Peyer's patch (tissue), 4 donors: ENCODE data around the gene SF3A2. TPM values are rescaled to one million over a fixed set of nuclear protein-coding genes. Genes with fewer than 3 reads are reported as not detected.
A peak's percentile ranks its signal among the peaks of the same experiment; 100 is the strongest.
"Not testable (repeated sequence)": the region's sequence is repeated elsewhere in the genome, so short reads cannot be mapped to it uniquely, and the experiment has no call there.

ENCODE experiments used
- DNase-seq, 3 donors: peaks; one replicate each; pipeline ENCODE4 v3.0.0-alpha.2; 2017 to 2019
- H3K27ac ChIP-seq, 4 donors: fragments of 200-600 bp; sonication (generic); one replicate each; pipeline ENCODE4 v1.5.1; 2016 to 2019
- H3K27me3 ChIP-seq, 2 donors: fragments of 200-600 bp; sonication (generic); one replicate each; pipeline ENCODE4 v1.5.1; 2019
- H3K36me3 ChIP-seq, 3 donors: fragments of 200-600 bp; sonication (generic); one replicate each; pipeline ENCODE4 v1.5.1; 2016 to 2019
- H3K4me1 ChIP-seq, 4 donors: fragments of 200-600 bp; sonication (generic); one replicate each; pipeline ENCODE4 v1.5.1; 2016 to 2019
- H3K4me3 ChIP-seq, 4 donors: fragments of 200-600 bp; sonication (generic); 1 replicate in 3 of 4; 2 replicates in 1 of 4; pipeline ENCODE4 v1.5.1; 2016 to 2019; ENCODE audit warnings: mild to moderate bottlenecking in 1 of 4
- H3K9me3 ChIP-seq, 4 donors: fragments of 200-600 bp; sonication (generic); one replicate each; pipeline ENCODE4 v1.5.1; 2016 to 2019; ENCODE audit warnings: mild to moderate bottlenecking in 1 of 4
- POLR2A ChIP-seq, 2 donors: fragments of 450-650 bp; IDR thresholded peaks; one replicate each; pipeline ENCODE4 v1.5.1; 2017; ENCODE audit warnings: antibody characterized with exemption in 2 of 2, mild to moderate bottlenecking in 2 of 2, moderate library complexity in 2 of 2
- total RNA-seq, 4 donors: library from RNA; depleted of rRNA; stranded (reverse); fragments of >200 nt; gene quantifications; one replicate each; pipeline ENCODE4 v1.1.0, GENCODE V29; 2016
- TF ChIP-seq, protein P1 (sequence below), 6 experiments: fragments of 450-650 bp in 4 of 6; fragments of 200-600 bp in 2 of 6; sonication (generic) in 1 of 6; IDR thresholded peaks; one replicate each; pipeline ENCODE4 v1.5.1; 2017 to 2019; ENCODE audit warnings: antibody characterized with exemption in 6 of 6, mild to moderate bottlenecking in 3 of 6, moderate library complexity in 1 of 6

Gene SF3A2
- total RNA-seq, 4 donors from 2014 or later = 38.7 to 133 (median 72.3) TPM

- H3K27me3 ChIP-seq = no peaks in the 10 kb centered on the region
- peak overlapping the region in 1 of 4 donors; percentile 19 for H3K4me3 ChIP-seq
- H3K27ac ChIP-seq = peak overlapping the region in 2 of 4 donors; percentile 55 to 66
- H3K36me3 ChIP-seq = no peaks in the 10 kb centered on the region
- peak in 2 of 3 donors; percentile 80 to 88 for DNase-seq
- no peak for TF ChIP-seq POLR2A (IDR thresholded peaks at IDR 0.05)
- TF ChIP-seq, protein P1, sequence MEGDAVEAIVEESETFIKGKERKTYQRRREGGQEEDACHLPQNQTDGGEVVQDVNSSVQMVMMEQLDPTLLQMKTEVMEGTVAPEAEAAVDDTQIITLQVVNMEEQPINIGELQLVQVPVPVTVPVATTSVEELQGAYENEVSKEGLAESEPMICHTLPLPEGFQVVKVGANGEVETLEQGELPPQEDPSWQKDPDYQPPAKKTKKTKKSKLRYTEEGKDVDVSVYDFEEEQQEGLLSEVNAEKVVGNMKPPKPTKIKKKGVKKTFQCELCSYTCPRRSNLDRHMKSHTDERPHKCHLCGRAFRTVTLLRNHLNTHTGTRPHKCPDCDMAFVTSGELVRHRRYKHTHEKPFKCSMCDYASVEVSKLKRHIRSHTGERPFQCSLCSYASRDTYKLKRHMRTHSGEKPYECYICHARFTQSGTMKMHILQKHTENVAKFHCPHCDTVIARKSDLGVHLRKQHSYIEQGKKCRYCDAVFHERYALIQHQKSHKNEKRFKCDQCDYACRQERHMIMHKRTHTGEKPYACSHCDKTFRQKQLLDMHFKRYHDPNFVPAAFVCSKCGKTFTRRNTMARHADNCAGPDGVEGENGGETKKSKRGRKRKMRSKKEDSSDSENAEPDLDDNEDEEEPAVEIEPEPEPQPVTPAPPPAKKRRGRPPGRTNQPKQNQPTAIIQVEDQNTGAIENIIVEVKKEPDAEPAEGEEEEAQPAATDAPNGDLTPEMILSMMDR (IDR thresholded peaks at IDR 0.05) = no peak
- no peaks in the 10 kb centered on the region for H3K9me3 ChIP-seq
- H3K4me1 ChIP-seq = peaks cover 4 to 41% (median 18%) of the 10 kb centered on the region in 4 donors
Measured at GRCh38 chr19:2278459-2279158, 42.0 kb downstream of the SF3A2 start.

DNA sequence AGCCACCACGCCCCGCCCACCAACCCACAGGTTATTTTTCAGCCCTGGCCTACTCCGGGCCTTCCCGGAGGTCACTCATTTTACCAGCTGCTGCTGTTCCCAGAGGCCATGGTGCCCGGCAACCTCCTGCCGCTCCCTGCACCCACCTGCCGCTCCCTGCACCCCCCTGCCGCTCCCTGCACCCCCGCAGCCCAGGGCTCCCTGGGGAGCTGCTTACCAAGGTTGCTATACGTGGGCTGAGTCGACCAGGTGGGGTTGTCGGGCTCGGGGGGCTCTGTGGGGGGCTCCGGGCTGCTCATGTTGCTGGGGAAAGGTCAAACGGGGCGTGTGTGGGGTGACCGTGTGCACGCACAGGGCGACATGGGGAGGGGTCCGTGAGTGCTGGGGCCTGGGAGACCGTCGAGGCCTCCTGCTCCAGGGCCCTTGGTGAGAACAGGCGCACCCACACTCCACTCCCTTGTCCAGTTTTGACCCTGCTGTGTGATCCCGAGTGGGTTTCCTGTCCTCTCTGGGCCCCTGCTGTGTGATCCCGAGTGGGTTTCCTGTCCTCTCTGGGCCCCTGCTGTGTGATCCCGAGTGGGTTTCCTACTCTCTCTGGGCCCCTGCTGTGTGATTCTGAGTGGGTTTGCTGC, 44.1 kb downstream of the SF3A2 start:
- H3K4me1 ChIP-seq = peaks cover 0 to 24% (median 8%) of the 10 kb centered on the region in 4 donors
- H3K4me3 ChIP-seq = no peak overlapping the region
- H3K36me3 ChIP-seq = no peaks in the 10 kb centered on the region
- no peaks in the 10 kb centered on the region for H3K27me3 ChIP-seq
- TF ChIP-seq, protein P1 (IDR thresholded peaks at IDR 0.05) = no peak
- no peak for TF ChIP-seq POLR2A (IDR thresholded peaks at IDR 0.05)
- no peak overlapping the region for H3K27ac ChIP-seq
- H3K9me3 ChIP-seq = no peaks in the 10 kb centered on the region
- DNase-seq = no peak

- Histone ChIP-seq H3K4me3 (peak overlapping the region; percentile 19 to 49 (median 43)), H3K4me1 (peaks cover 0 to 24% (median 5%) of the 10 kb centered on the region in 4 donors), H3K27ac (peak overlapping the region; percentile 52 to 80 (median 58))
- H3K9me3 ChIP-seq, H3K36me3 ChIP-seq, H3K27me3 ChIP-seq, DNase-seq: not testable (repeated sequence)
Measured at GRCh38 chr19:2281265-2282061, 44.8 kb downstream of the SF3A2 start.

DNA sequence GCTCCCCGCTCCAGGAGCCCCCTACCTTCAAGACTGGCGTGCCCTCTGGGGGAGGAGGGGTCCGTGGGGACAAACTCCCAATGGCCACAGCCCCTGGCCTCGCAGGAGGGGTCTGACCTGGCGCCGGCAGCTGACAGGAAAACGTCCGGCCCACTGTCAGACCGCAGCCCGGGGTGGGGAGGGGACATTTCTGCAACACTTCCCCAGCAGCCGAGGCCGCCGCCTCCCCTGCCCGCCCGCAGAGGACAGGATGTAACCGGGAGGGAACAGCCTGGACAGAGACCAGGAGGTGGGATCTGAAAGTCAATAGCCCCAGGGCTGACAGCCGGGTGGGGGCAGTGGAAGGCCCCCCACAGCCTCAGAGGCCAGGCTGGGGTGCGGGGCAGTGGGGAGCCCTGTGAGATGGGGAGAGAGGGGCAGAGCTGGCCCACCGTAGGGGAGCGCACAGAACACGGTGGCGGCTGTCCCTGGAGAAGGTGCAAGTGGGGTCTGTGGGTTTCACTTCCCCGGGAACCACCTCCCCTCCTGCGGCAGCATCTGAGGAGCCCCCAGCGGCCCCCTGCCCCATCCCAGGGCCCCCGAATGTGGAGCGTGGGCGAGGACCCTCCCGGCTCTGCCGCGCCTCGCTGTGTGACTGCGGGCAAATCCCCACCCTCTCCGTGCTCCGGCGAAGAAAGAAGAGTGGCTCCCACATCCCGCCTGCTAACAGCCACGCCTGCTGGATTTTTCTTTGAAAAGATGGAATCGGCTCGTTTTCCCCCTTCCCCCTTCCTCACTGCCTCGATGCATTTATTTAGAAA, 45.6 kb downstream of the SF3A2 start, which contains the start of gene PEAK3:
Gene PEAK3, minus strand, starts transcription at position 114 of the 800 bp plus-strand sequence. CDS start 1,244 bp downstream, outside the sequence.
- H3K36me3 ChIP-seq = no peaks in the 10 kb centered on the region
- TF ChIP-seq, protein P1 (IDR thresholded peaks at IDR 0.05) = no peak
- TF ChIP-seq POLR2A (IDR thresholded peaks at IDR 0.05) = no peak
- H3K9me3 ChIP-seq = no peaks in the 10 kb centered on the region
- peaks cover 0 to 24% (median 3%) of the 10 kb centered on the region in 4 donors for H3K4me1 ChIP-seq
- no peaks in the 10 kb centered on the region for H3K27me3 ChIP-seq
- peak within 1 kb of the TSS; percentile 52 to 80 (median 58) for H3K27ac ChIP-seq
- H3K4me3 ChIP-seq = peak within 1 kb of the TSS; percentile 19 to 49 (median 43)
- peak; percentile 75 to 94 (median 91) for DNase-seq

GRCh38 chr19:2282862-2283237, 46.2 kb downstream of the SF3A2 start:
- Histone ChIP-seq H3K27ac (peak overlapping the region in 2 of 4 donors; percentile 52 to 64), H3K36me3 (no peaks in the 10 kb centered on the region)

More at GRCh38 chr19:2282862-2283237, 46.2 kb downstream of the SF3A2 start:
- peaks cover 0 to 24% (median 3%) of the 10 kb centered on the region in 4 donors for H3K4me1 ChIP-seq
- H3K4me3 ChIP-seq = peak overlapping the region in 1 of 4 donors; percentile 40
- no peak for DNase-seq
- TF ChIP-seq, protein P1 (IDR thresholded peaks at IDR 0.05) = no peak
- TF ChIP-seq POLR2A (IDR thresholded peaks at IDR 0.05) = no peak
- no peaks in the 10 kb centered on the region for H3K27me3 ChIP-seq
- no peaks in the 10 kb centered on the region for H3K9me3 ChIP-seq
